Measurements from ENCODE around the gene DACT2.
A peak's percentile ranks its signal among the peaks of the same experiment; 100 is the strongest.
"Not testable (repeated sequence)": the region's sequence is repeated elsewhere in the genome, so short reads cannot be mapped to it uniquely, and the experiment has no call there.

The DACT2 gene, protein sequence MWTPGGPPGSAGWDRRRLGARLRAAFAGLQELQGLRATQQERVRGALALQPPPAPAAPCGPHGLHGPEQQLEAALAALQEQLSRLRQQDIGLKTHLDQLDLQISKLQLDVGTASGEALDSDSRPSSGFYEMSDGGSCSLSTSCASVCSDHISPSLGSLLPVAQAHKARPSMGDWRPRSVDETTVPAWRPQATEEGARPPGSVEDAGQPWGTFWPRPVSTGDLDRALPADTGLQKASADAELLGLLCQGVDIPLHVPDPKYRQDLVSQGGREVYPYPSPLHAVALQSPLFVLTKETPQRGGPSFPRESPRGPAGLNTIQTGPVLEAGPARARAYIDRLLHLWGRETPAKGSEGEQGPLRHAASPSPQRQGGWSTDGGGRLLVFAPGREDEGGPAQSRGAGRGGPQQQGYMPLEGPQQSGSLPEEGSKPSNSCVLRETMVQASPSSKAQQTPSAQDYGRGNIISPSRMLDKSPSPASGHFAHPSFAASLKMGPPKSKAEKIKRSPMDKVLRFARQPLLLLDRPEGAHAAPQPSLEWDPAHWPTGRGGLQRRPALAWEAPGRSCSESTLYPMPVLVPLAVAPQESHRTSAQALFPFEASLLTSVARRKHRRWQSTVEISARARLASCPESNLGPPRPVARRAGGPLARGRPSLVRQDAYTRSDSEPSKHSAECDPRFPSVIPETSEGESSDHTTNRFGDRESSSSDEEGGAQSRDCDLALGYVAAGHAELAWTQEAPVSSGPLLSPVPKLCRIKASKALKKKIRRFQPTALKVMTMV

DNA sequence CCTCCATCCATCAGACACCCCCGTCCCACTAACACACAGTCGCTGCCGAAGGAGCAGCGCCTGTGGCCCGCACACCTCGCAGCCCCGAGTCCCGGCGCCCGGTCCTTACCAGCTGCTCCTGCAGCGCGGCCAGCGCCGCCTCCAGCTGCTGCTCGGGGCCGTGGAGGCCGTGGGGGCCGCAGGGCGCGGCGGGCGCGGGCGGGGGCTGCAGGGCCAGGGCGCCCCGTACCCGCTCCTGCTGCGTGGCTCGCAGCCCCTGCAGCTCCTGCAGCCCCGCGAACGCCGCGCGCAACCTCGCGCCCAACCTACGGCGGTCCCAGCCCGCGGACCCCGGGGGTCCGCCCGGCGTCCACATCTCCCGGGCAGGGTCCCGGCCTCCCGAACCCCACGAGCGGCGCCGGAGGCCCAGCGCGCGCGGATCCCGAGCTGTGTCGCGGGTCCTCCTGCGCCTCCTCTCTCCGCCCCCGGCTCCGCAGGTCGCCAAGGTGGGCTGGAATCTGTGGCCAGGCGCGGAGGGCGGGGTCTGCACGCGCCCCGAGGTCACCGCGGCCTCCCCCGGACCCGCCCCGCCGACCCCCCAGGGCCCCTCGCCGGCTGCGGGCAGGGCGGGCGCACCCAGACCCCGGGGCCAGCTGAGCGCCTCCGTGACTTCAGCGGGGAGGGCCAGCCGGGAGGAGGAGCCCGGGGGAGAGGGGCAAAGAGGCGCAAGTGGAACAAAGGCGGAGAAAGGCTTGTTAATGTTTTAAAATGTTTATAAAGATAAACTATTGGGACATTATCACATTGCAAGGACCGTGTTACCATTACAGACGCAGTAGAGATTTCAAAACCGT, at the start of gene DACT2:
TSS of gene DACT2 (minus strand) at position 499 of the 833 bp plus-strand sequence. CDS start at position 355, 144 bp downstream.
- DNase-seq (ENCODE audit: low spot score) = no peak

GRCh38 chr6:168368936-168369335, 49.4 kb upstream of the DACT2 start:
- no peak for DNase-seq (ENCODE audit: low spot score)

GRCh38 chr6:168368066-168368820, 48.7 kb upstream of the DACT2 start:
- peak; percentile 60 for DNase-seq (ENCODE audit: low spot score)

- DNase-seq (ENCODE audit: low spot score) = no peak
Observed at GRCh38 chr6:168367285-168367751, 47.7 kb upstream of the DACT2 start.

DNA sequence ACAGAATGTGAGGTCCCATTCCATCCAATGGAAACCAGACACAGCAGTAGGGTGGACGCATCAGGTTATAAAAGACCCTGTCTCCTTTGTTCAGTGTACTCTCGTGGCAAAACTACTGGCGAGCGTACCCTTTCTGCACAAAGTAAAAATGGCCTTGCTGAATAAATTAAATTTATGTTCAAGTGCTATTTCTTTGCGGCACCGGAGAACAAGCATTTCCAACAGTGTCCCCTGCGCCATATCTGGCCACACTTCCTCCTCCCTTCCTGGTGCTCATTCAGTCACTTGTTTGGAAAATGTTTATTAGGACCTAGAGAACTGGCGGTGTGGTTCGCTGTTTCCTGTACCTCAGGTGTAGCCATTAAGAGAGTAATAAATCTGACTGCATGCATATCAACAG, 46.9 kb upstream of the DACT2 start:
- no peak for DNase-seq (ENCODE audit: low spot score)

GRCh38 chr6:168365422-168366165, 46.0 kb upstream of the DACT2 start:
- DNase-seq (ENCODE audit: low spot score) = no peak

- no peak for DNase-seq (ENCODE audit: low spot score)
Observed at GRCh38 chr6:168364793-168365421, 45.3 kb upstream of the DACT2 start.

DNA sequence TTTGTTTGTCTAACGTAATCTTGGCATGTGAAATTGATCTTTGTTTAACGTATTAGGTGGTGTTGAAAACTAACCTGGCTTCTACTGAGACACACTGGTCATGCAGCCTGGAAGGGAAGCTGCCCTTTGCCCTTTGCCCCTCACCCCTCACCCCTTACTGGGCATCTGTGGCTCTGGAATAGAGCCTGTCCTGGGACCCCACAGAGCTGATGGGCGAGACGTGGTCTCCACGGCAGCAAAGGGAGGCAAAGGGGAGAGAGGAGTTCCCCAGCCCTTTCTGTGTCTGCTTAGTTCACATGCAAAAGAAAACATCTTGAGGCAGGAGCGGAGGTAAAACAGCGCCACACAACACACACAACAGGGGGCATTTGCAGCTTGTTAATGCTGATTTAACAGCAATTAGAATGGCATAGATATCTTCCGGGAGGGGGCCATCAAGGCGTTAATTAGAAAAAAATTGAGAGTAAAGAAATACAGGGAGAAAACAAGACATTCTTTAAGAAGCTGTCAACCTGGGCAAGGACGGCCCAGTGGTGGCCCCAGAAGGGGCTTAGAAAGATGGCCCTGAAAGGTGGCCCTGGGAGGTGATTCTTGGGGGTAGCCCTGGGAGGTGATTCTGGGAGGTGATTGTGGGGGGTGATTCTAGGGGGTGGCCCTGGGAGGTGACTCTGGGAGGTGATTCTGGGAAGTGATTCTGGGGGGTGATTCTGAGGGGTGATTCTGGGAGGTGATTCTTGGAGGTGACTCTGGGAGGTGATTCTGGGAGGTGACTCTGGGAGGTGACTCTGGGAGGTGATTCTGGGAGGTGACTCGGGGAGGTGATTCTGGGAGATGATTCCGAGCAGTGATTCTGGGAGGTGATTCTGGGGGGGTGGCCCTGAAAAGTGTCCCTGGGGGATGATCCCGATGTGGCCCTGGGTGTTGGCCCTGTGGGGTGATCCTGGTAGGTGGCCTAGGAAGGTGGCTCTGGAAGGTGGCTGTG, 44.5 kb upstream of the DACT2 start:
- DNase-seq (ENCODE audit: low spot score) = no peak

GRCh38 chr6:168363302-168363701, 43.7 kb upstream of the DACT2 start:
- no peak for DNase-seq (ENCODE audit: low spot score)

- no peak for DNase-seq (ENCODE audit: low spot score)
Observed at GRCh38 chr6:168362276-168362990, 42.9 kb upstream of the DACT2 start.

GRCh38 chr6:168361766-168362165, 42.2 kb upstream of the DACT2 start:
- no peak for DNase-seq (ENCODE audit: low spot score)

DNA sequence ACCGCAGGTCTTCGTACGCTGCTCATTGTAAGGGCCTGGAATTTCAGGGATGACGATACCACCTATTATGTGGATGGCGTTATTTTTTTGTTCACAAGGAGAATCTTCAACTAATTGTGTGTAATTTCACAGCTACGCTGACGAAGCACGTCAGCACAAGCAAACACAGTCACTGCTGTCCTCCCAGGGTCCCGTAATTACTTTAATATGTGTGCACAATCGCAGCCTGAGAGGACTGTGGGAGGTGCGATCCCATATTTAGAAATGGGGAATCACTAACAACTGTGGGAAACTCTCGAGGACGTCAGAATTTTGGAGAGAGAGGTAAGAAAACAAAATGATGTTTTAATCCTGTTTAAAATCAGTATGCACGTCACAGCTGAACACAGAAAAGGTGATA, 40.2 kb upstream of the DACT2 start:
- DNase-seq (ENCODE audit: low spot score) = no peak

- DNase-seq (ENCODE audit: low spot score) = no peak
Observed at GRCh38 chr6:168358842-168359420, 39.4 kb upstream of the DACT2 start.

- not testable (repeated sequence) for DNase-seq (ENCODE audit: low spot score)
Observed at GRCh38 chr6:168356872-168357271, 37.3 kb upstream of the DACT2 start.

GRCh38 chr6:168355716-168356522, 36.3 kb upstream of the DACT2 start:
- peak; percentile 62 for DNase-seq (ENCODE audit: low spot score)

- no peak for DNase-seq (ENCODE audit: low spot score)
Observed at GRCh38 chr6:168354338-168354737, 34.8 kb upstream of the DACT2 start.

DNA sequence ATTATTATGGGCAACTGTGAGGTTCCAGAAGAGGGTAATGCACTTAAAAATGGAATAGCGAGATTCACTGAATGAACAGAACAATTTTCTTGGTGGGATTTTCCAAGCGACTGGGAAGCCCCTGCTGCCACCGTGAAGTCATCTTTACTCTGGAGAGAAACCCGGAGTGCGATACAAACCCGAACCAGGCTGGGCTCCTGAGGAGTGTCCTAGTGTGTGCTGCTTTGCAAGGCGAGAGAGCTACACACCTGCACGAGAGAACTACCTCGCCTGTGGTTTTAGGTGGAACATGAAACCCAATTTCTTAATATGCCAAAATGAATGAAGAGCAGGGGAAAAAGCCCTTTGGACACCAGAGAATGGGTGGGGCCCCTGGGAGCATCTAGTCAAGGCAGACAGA, 33.5 kb upstream of the DACT2 start:
- no peak for DNase-seq (ENCODE audit: low spot score)

Measured in AG08395 (cell line).